NCI-H82 treated with DMSO at 0.1 percent for 48 hours (cell line): Measurements from ENCODE around the gene RGPD4.

Source experiments
- DNase-seq: peaks from one replicate; lab custom pipeline; 2025; ENCODE audit not compliant: unreplicated experiment; lab: John Stamatoyannopoulos, UW

The RGPD4 gene

DNA sequence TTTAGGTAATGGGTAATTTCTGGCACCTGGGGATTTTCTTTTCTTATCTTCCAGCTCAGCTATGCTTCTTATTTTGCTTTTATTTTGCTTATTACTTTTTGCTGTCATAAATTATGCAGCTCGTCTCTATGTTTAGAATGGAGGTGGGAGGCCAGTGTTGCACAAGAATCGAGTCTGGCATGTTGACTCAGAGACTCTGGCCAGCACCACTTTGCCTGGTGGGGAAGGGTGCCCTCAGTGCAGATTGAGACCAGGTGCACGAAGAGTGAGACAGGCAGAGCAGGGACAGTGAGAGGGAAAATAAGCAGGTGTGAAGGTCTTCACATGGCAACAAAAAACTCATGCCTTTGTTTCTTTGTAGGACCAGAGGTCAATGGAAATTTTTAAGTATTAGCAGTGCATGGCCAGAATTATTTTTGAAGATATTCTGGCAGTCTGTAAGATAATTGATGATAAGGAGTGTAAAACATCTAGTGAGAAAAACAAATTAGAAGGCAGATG, 100.4 kb downstream of the RGPD4 start:
- no peak for DNase-seq

DNA sequence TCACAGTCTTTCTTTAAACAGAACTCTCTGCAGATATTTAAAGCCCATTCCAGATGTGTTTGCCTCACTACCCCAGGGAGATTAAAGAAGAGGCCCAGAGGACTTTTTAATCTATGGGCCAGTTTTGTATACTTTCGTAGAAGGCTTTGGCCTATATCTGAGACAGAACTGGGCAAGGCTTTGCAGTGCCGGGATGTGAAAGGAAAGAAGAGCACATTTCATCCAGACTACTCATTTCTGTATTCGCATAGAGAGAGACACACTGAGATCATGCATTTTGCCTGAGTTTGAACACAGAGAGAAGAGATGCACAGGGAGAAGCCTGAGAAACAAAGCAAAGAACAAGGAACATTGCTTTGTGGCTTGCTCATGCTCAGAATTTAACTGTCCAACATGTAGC, 104.7 kb downstream of the RGPD4 start:
- DNase-seq, result no peak

DNA sequence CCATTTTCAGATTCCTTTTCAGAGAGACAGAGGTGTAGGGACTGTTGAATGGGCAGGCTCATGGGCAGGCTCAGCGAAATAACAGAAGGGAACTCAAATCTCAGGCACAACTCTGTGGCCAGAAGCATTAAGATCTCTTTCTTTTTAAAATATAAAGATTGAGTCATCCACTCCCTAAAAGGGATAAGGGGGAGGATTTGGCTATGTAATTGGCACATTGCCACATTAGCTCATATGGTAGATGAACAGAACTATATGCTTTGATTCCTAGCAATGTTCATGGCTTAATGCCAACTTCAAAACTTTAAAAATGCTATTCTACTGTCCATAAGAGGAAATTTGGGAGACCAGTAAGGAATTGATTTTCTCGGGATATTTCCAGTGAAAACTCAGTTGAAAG, 105.8 kb downstream of the RGPD4 start:
- no peak for DNase-seq

DNA sequence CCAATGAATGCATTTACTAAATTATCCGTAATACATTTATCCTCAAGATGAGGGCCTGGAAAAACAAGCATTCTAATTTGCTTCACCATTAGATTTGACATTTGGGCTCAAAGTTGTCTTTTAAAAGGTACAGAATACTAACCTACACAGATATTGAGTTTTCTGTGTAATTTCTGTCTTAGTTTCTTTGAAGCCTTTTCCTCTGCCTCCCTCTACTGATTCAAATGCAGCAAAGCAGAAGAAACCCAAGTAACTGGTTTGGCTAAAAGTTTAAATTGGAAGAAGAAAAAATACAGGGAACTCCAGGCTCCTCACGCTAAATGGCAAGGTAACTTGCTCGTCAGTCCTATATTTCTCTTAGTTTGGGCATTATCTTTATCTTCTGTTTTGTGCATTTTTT, 106.3 kb downstream of the RGPD4 start:
- no peak for DNase-seq

DNA sequence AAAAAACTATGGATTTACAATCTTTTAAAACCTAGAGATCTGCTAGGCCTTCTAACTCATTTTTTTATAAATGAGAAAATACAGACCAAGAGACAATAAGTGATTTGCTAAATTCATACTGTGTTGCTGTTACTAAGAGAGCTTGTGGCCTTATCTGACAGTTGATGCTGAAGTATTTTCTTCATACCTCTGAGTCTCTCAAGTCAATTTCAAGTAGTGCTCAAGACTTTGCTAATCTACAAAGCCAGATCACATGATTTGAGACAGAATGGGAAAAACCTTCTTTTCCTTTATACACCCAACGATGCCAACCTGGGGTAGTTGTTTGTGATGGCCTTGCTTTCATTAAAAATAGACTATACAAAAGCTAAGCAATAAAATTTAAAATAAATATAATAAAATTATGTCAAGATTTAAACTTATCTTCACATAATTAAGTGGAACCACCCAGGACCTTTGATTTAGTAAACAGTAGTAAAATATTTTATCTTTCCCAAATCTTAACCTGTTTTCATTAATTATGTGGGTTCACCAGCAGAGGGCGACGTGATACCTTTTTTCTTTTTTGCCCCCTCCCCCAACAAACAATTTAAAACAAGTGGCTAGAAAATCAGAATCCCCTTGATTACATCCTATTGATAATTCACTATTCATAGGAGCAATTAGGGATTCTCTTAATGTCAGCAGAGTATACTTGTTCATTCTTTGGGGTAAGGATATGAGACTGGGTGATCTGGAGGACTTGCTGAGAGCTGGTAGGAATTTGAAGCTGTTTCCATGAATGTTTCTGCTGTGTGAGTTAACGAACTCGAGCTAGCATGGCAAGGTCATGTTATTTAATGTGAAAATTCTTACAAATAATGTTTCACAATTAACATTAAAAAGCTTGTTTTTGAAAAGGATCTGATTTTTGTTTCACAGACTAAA, 110.0 kb downstream of the RGPD4 start:
- DNase-seq, result no peak
